ENCODE measurements around the gene LDAF1. TPM values are rescaled to one million over a fixed set of nuclear protein-coding genes. Genes with fewer than 3 reads are reported as not detected.

The LDAF1 gene
- total RNA-seq, 2 donors from 2014 or later, result 16.5 to 28.8 TPM

- Histone ChIP-seq H3K4me3 (ENCODE audit: low read length) (no peak overlapping the region), H3K9ac (ENCODE audit: extremely low read depth, low read length, poor library complexity, severe bottlenecking) (no peak overlapping the region), H3K9me3 (ENCODE audit: control insufficient read depth, low read length) (no peaks in the 10 kb centered on the region), H3K4me1 (ENCODE audit: control insufficient read depth, insufficient read depth, low read length) (no peaks in the 10 kb centered on the region), H3K27me3 (ENCODE audit: control insufficient read depth, insufficient read depth, low read length, poor library complexity, severe bottlenecking) (no peaks in the 10 kb centered on the region), H3K36me3 (ENCODE audit: control insufficient read depth, insufficient read depth, low read length) (peaks cover 58% of the 10 kb centered on the region), H3K27ac (ENCODE audit: low read depth, low read length) (no peak overlapping the region)
- WGBS, 2 experiments (ENCODE audit: insufficient coverage in 1 of 2, insufficient read length in 1 of 2), result 95 to 97% methylated on average over 5 to 7 of the region's 7 CpGs
- Mint-ChIP-seq H3K9me3 (no peaks in the 10 kb centered on the region), H3K4me3 (no peak overlapping the region), H3K27ac (no peak overlapping the region), H3K27me3 (ENCODE audit: insufficient read depth) (peaks cover 15% of the 10 kb centered on the region), H3K36me3 (ENCODE audit: low read depth) (peaks cover 40% of the 10 kb centered on the region), H3K4me1 (no peaks in the 10 kb centered on the region)
- TF ChIP-seq CTCF (conservative IDR thresholded peaks at IDR 0.05), result no peak
- no peak for DNase-seq
These were observed 4.2 kb downstream of the LDAF1 start for GRCh38 chr16:21162661-21163151.

GRCh38 chr16:21163576-21163975, 5.1 kb downstream of the LDAF1 start:
- H3K4me1 ChIP-seq (ENCODE audit: control insufficient read depth, insufficient read depth, low read length), result no peaks in the 10 kb centered on the region
- no peak overlapping the region for H3K4me3 Mint-ChIP-seq
- H3K4me1 Mint-ChIP-seq, result no peaks in the 10 kb centered on the region
- H3K9ac ChIP-seq (ENCODE audit: extremely low read depth, low read length, poor library complexity, severe bottlenecking), result no peak overlapping the region
- H3K36me3 Mint-ChIP-seq (ENCODE audit: low read depth), result peaks cover 40% of the 10 kb centered on the region
- WGBS, 2 experiments (ENCODE audit: insufficient coverage in 1 of 2, insufficient read length in 1 of 2), result 80 to 97% methylated on average over 2 to 4 of the region's 4 CpGs
- H3K36me3 ChIP-seq (ENCODE audit: control insufficient read depth, insufficient read depth, low read length), result peaks cover 58% of the 10 kb centered on the region
- H3K27ac Mint-ChIP-seq, result no peak overlapping the region
- no peak overlapping the region for H3K27ac ChIP-seq (ENCODE audit: low read depth, low read length)
- H3K9me3 Mint-ChIP-seq, result no peaks in the 10 kb centered on the region
- no peak for TF ChIP-seq CTCF (conservative IDR thresholded peaks at IDR 0.05)
- H3K27me3 Mint-ChIP-seq (ENCODE audit: insufficient read depth), result peaks cover 9% of the 10 kb centered on the region
- H3K4me3 ChIP-seq (ENCODE audit: low read length), result no peak overlapping the region
- H3K9me3 ChIP-seq (ENCODE audit: control insufficient read depth, low read length), result no peaks in the 10 kb centered on the region
- no peaks in the 10 kb centered on the region for H3K27me3 ChIP-seq (ENCODE audit: control insufficient read depth, insufficient read depth, low read length, poor library complexity, severe bottlenecking)
- no peak for DNase-seq

GRCh38 chr16:21164521-21165168, 6.2 kb downstream of the LDAF1 start:
- H3K4me3 ChIP-seq (ENCODE audit: low read length), result no peak overlapping the region

More at GRCh38 chr16:21164521-21165168, 6.2 kb downstream of the LDAF1 start:
- WGBS, 2 experiments (ENCODE audit: insufficient coverage in 1 of 2, insufficient read length in 1 of 2), result 92 to 96% methylated on average over 4 to 7 of the region's 7 CpGs
- peaks cover 64% of the 10 kb centered on the region for H3K36me3 ChIP-seq (ENCODE audit: control insufficient read depth, insufficient read depth, low read length)
- Mint-ChIP-seq H3K9me3 (no peaks in the 10 kb centered on the region), H3K4me3 (no peak overlapping the region), H3K4me1 (no peaks in the 10 kb centered on the region), H3K36me3 (ENCODE audit: low read depth) (peaks cover 40% of the 10 kb centered on the region), H3K27me3 (ENCODE audit: insufficient read depth) (peaks cover 4% of the 10 kb centered on the region), H3K27ac (no peak overlapping the region)
- H3K27ac ChIP-seq (ENCODE audit: low read depth, low read length), result no peak overlapping the region
- no peaks in the 10 kb centered on the region for H3K9me3 ChIP-seq (ENCODE audit: control insufficient read depth, low read length)
- H3K27me3 ChIP-seq (ENCODE audit: control insufficient read depth, insufficient read depth, low read length, poor library complexity, severe bottlenecking), result no peaks in the 10 kb centered on the region
- H3K9ac ChIP-seq (ENCODE audit: extremely low read depth, low read length, poor library complexity, severe bottlenecking), result no peak overlapping the region
- no peak for TF ChIP-seq CTCF (conservative IDR thresholded peaks at IDR 0.05)
- no peaks in the 10 kb centered on the region for H3K4me1 ChIP-seq (ENCODE audit: control insufficient read depth, insufficient read depth, low read length)
- no peak for DNase-seq
